Measurements from ENCODE around the gene KCND3.

GRCh38 chr1:111819566-111820263 lies 169.8 kb downstream of the KCND3 start:
- no peak for TF ChIP-seq CTCF (optimal IDR thresholded peaks at IDR 0.05 in 1 of 3, IDR thresholded peaks at IDR 0.05 in 1 of 3, conservative IDR thresholded peaks at IDR 0.05 in 1 of 3; ENCODE audit: extremely low read depth in 1 of 3, insufficient read depth in 2 of 3, low read length in 3 of 3)
- no peak for TF ChIP-seq EZH2 (IDR thresholded peaks at IDR 0.05; ENCODE audit: low read length)

Data from keratinocyte (primary cell).